Pulmonary artery endothelial cell (primary cell): ENCODE results near the gene PLD5. TPM values are rescaled to one million over a fixed set of nuclear protein-coding genes. Genes with fewer than 3 reads are reported as not detected.

Experiments used
- DNase-seq: peaks from one replicate; pipeline ENCODE4 v3.0.0-alpha.2; 2011; ENCODE audit warnings: low read depth, low spot score
- total RNA-seq: library from RNA; depleted of rRNA; stranded (reverse); fragments of >200 nt; gene quantifications from 2 replicates; pipeline ENCODE4 v1.2.3, GENCODE V29; 2014

Gene PLD5
- not detected in 2 replicates for total RNA-seq

DNA sequence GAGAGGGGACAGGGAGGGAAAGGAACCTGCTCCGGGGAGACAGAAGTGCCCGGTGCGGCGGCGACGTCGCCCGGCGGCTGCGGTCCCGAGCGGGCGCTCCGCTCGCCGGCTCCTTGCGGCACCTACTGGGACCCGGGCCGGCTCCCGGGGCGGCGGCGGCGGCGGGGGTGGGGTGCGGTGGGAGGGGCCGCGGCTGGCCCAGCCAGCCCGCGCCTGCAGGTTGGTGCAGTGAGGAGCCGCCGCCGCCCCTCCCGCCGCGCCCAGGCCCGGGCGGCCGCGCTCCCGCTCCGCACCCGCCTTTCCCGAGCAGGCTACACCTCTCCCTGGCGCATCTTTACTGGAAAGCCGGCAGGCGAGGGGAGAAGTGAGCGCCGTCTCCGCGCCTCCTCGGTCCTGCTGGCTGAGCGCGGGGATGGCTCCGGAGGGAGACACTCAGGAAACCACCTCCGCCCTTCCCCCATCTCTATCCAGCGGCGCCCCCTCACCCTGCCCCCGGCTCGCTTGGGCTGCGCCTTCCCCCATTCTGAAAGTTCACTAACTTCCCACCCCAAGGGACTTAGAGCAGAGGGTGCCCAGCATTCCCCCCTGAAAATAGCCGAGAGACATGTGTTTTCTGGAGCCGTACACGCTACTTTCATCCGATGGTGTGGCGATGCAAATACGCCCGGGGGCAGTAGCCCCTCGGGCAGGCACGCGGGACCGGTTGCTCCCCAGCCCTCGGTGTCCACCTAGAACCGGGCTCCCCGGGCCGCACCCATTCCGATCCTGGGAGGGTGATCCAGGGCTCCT, at the start of gene PLD5:
Gene PLD5, minus strand, starts transcription at position 127 of the 789 bp plus-strand sequence.
- DNase-seq = no peak

GRCh38 chr1:242569867-242570266, 45.4 kb upstream of the PLD5 start:
- DNase-seq = no peak

DNA sequence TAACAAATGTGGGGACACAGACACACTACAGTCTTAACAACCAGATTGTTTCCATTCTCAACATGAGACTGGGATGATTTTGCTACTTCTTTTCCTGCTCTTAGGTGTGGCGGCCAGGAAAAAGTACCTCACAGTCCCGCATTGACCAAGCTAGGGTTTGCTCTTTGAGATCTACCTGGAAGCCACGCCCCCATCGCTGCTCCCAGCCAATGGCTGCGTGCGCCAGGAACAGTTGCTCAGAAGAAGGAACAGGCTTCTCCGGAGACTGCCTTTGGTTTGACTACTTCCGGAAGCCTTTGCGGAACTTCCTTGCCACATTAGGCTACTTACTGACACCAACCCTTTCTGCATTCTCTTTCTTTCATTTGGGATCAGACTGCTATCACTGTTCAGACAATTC, 44.2 kb upstream of the PLD5 start:
- no peak for DNase-seq

DNA sequence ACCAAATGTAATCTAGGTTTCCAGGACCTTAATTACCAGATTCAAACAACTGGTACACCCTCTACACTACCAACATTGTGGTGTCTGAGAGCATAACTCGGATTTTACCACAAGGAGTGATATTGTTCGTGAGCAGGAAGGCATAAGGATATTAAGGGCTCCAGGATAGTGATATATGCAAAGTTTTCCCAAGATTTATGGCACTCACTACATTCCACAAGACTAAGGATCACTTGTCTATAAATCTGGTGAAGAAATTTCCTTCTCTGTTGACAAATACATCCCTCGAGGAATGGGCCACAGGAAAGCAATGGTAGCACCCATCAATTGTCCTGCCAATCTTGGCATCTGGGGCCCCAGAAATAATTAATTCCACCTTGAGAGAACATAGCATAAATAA, 43.1 kb upstream of the PLD5 start:
- no peak for DNase-seq

- DNase-seq = no peak
These were observed 32.3 kb upstream of the PLD5 start for GRCh38 chr1:242556759-242557158.

- no peak for DNase-seq
These were observed 31.8 kb upstream of the PLD5 start for GRCh38 chr1:242556276-242556675.

GRCh38 chr1:242554577-242554976, 30.1 kb upstream of the PLD5 start:
- DNase-seq = no peak

DNA sequence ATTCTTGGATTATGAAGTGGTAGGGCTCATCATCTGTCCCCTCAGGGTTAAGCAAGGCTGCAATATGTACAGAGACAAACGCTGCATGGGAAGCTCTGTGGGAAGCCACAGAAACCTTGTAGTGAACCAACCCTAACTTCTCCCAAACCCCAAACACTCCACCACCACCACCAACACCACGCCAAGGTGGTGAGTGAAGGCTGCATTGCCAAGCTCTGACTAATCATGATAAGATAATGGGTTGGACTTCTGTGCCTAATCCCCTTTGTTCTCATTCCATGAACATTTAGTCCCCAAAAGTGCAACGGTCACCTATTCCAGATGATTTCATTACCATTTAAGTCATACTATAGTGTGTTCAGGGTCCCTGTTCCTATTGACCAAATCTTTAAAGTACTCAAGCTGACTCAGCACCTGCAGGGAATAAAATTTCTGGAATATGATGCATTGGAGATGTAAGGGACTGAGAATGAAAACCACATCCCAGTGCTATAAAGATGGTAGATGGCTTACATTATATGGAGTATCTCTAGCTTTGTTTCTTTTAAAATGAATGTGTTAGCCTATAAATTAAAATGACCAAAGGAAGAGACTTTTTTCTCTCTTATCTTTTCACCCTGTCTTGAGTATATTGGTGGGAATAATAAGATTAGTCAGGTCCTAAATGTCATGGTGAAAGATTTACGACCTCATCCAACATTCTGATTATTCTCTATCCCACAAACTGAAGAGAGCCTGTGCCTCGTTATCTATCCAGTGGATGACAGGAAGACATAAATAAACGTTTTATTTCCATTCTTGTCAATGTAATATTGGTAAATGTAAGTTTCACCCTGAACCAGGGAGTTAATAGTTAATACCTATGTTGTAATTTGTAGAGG, 22.6 kb upstream of the PLD5 start:
- DNase-seq = no peak

DNA sequence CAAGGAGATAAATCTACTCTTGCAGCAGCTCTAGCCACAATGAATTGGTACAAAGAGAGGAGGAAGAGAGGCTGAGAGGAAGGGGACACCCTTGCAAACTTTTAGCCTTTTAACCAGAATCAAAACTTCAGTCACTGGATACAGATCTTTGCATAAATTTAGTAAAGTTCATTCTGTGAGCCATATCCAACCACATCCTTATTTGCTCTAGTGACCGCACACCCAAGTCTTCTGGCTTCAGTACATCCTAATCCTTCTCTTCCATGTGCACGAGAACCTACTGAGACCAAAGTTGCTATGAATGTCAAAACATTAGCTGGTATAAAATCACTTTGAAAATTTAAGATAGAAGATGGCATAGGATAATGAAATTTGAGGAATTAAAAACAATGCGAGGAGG, 21.9 kb upstream of the PLD5 start:
- no peak for DNase-seq

DNA sequence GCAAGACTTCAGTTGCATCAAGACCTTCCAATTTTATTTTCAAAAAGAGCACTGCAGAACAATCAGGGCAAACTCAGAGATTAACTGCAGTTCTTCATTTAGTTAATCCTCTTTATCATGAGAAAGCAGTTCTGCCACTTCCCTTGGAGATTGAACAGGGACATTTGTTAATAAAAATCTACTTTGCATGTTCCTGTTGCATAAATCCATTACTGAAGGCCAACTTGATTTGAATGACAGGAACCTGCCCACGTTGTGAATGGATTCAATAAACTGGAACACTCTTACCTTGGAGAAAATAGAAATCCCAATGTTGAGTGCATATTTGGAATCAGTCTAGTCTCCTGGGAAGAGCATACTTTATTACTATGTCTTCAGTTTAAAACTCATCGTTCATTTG, 19.6 kb upstream of the PLD5 start:
- DNase-seq = no peak

- DNase-seq = no peak
These were observed 17.8 kb upstream of the PLD5 start for GRCh38 chr1:242542271-242542670.

DNA sequence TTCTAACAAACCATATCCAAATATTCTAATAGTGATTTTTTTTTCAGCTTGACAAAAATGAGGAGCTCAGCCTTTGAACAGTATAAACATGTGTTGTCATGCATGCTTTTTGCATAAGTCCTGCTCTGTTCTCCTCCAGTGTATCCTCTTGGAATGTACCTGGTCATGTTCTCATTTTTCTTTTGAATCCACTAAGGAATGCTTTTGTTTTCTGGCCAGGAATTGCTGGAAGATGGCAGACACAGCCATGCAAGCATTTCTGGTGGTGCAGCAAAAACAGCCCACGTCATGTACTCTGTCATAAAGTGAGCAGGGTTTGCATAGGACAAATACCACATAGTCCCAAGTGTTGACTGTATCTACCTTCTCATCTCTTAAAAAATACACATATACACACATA, 11.5 kb upstream of the PLD5 start:
- no peak for DNase-seq

DNA sequence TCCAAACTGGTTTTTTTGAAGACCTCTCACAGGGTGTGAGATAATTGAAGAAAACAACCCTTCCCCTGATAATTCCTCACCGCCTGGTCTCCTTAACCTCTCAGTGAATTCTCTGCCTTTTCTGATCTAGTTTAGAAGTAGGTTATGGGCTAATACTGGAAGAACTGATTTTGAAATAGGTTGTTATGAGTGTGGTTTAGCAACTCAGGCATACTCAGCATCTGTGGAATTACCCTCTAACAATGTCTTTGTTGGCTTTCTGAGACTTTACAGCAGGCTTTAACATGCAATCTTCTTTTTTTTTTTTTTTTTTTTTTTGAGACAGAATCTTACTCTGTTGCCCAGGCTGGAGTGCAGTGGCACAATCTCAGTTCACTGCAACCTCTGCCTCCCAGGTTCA, 10.3 kb upstream of the PLD5 start:
- DNase-seq = no peak

DNA sequence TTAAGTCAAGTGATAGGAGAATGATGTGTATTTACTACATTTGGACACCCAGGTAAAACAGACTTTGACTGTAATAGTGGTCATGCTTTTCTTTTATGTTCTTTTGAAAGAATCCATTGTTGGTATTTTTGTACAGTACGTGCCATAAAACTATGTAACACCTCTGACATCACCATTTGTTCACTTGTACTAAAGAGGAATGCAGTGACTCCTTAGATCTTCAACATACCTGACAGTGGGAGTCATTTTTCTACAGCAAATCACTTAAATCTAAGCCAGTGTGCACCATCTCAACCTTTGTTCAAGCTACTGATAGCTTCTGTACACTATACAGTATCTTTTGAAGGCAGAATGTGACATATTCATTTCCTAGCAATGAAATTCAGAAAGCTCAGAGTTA, 6.3 kb upstream of the PLD5 start:
- DNase-seq = no peak

DNA sequence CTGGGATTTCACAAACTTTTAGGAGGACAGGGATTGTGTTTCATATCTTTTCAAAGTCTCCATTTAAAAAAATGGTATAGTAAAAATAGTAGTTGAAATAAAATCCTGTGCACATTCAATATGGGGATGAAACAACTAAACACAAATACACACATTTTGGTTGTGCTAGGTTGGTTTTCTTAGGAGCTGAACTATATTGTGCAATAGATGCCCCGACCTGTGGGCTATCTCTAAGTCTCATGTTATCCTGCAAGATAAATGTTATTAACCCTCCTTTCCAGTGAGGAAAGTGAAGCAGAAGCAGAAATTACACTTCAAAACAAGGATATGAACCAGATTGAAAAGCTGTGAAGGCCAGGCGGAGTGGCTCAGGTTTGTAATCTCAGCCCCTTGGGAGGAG, 1.3 kb upstream of the PLD5 start:
- no peak for DNase-seq

DNA sequence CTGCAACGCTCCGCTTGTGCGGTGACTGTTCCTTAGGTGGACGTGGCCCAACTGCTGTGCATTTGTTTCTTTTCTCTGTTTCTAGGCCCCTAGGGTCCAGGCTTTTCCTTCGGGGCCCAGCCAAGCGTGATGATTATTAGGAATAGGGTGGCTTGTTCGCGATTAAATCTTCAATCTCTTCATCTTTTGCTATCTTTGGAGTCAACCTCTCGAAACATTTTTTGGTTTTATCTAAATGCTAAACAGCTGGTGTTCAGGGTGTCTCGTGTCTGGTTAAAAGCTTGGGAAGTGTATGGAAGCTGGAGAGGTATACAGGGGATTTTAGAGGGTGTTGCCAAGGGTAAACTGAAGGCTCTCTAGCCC, 844 bp upstream of the PLD5 start:
- DNase-seq = no peak

GRCh38 chr1:242523719-242524570, 552 bp downstream of the PLD5 start:
- no peak for DNase-seq

GRCh38 chr1:242522996-242523718, 1.3 kb downstream of the PLD5 start:
- no peak for DNase-seq

DNA sequence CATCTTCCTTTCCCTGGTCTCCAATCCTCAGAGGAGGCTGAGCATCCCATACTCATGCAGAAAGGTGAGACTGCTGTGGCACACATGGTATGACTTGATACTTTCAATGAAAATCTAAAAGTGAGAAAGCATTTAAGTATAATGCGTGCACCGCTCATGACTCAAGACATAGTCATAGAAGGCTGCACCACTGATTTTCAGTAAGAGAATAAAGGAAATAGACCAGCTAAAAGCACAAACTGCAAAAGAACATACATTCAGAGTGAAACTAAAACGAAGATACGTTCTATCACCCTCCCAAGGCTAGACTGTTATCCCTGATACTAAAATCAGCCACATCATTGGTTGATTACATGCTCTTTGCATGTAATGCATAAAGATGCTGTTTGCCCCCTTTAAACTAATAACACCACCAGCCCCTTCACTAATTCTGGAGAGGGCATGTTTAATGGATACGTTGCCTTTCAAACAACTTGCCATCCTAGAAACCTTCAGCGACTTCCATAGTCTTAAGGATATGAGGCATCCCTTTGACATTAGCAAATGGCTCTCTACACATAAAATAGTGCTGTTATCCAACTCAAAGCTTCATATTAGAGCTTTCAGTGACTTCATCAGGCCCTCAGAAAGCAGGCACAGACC, 2.1 kb downstream of the PLD5 start:
- no peak for DNase-seq

DNA sequence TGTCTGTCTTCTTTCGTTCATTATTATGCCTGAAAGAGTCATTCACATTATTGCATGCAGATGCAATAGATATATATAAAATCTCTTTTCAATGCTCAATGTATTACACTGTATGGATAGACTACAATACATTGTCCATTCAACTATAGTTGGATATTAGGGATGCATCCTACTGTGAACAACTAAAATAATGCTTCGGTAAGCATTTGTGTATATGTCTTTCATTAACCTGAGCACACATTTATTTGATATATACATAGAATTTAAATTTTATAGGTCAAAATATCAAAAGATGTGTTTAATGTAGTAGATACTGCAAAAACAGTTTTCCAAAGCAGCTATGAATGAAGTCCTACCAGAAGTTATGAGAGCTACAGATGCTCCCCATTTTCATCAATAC, 8.9 kb downstream of the PLD5 start:
- no peak for DNase-seq

- no peak for DNase-seq
These were observed 17.8 kb downstream of the PLD5 start for GRCh38 chr1:242506724-242507123.
